SU-DHL-6 (cell line): ENCODE results near the gene PHOSPHO2.

Experiments
- EZH2phosphoT487 ChIP-seq: fragments of 200-600 bp; sonication (generic), shearing (Covaris generic); conservative IDR thresholded peaks from 2 replicates; pipeline ENCODE4 v1.6.1; 2018; ENCODE audit warnings: mild to moderate bottlenecking, antibody characterized with exemption, low read length, moderate library complexity, mixed read lengths
- TF ChIP-seq, protein P1 (sequence below): fragments of 200-600 bp; sonication (generic); IDR thresholded peaks from one replicate; pipeline ENCODE4 v1.5.1; 2017; ENCODE audit warnings: antibody characterized with exemption, mild to moderate bottlenecking, low read length, moderate library complexity; ENCODE audit not compliant: insufficient read depth, poor library complexity, severe bottlenecking

DNA sequence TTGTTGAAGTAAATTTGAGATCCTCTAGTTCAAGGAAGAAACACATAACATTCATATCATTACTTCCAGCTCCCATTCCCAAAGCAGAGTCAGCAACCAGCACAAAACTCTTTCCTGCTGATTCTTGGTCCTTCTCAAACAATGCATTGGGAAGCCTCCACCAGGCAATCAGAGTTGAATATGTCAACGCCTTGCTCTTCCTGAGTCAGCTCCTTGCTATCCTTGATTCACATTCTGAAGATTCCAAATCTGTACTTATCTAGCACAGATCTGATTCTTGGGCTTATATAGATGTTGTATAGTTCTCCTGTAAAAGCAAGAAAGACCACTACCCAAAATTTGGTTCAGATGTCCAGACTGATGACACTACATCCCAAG, 29.7 kb upstream of the PHOSPHO2 start:
- TF ChIP-seq, protein P1, sequence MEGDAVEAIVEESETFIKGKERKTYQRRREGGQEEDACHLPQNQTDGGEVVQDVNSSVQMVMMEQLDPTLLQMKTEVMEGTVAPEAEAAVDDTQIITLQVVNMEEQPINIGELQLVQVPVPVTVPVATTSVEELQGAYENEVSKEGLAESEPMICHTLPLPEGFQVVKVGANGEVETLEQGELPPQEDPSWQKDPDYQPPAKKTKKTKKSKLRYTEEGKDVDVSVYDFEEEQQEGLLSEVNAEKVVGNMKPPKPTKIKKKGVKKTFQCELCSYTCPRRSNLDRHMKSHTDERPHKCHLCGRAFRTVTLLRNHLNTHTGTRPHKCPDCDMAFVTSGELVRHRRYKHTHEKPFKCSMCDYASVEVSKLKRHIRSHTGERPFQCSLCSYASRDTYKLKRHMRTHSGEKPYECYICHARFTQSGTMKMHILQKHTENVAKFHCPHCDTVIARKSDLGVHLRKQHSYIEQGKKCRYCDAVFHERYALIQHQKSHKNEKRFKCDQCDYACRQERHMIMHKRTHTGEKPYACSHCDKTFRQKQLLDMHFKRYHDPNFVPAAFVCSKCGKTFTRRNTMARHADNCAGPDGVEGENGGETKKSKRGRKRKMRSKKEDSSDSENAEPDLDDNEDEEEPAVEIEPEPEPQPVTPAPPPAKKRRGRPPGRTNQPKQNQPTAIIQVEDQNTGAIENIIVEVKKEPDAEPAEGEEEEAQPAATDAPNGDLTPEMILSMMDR: no peak
- TF ChIP-seq EZH2phosphoT487: no peak
